ELR (cell line): Measurements from ENCODE around the gene UBE2H.
"Not testable (repeated sequence)": the region's sequence is repeated elsewhere in the genome, so short reads cannot be mapped to it uniquely, and the experiment has no call there.

Experiments used
- DNase-seq: peaks from one replicate; pipeline ENCODE4 v3.0.0-alpha.2; 2015; ENCODE audit warnings: low read depth

The UBE2H gene

GRCh38 chr7:129843978-129844840, 108.6 kb downstream of the UBE2H start:
- DNase-seq = peak; percentile 43

DNA sequence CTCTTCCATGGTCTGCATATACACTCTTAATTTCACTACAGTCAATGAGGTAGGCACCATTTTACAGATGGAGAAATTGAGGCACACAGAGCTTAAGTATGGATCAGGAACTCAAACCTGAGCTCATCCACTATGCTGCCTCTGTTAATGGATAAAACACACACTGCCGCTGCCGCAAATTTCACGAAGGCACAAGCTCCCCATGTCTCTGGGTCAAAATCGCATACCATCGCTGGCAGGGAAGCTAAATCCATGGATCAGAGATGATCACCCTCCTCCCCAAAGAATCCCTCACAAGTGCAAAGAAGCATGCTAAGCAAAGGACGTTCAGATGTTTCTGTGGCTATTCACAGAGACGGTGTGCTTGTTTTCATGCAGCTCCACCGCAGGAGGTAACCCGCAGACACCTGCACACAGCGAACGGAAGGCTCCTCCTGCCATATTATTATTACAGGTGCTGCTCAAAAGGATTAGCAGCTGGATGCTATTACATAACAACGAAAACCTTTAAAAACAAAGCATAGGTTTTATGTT, 109.3 kb downstream of the UBE2H start:
- no peak for DNase-seq

DNA sequence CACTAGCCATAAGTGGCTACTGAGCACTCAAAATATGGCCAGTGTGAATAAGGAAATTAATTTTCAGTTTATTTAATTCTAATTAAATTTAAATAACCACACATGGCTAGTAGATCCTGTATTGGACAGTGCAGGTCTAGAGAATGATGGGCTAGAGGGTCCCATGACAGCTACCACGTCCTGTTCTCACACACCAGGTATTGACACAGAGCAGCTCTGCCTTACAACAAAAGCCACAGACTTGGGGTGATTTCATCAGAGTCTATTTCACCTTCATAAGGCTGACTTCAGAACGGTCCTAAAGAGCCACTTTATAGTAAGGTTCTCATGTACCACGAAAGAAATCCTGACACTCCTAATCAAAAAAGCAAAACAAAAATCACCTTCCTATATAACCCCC, 111.3 kb downstream of the UBE2H start:
- no peak for DNase-seq

GRCh38 chr7:129840757-129841156, 112.0 kb downstream of the UBE2H start:
- no peak for DNase-seq

DNA sequence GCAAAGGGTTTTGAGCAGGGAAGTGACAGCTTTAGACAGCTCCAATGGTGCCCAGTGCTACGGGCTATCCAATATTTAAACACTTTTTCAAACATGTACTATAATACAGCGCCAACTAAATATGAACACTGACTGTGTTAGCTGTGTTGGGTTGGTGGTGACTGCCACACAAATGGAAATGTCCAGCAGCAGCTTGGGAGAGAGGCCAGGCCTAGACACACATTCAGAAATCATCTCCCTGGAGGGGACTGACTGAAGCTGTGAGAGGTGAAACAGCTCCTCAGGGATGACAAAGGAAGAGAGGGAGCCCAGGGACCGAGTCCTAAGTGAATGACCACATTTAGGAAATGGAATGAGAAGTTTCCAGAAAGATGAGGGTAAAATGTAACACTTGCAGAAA, 115.8 kb downstream of the UBE2H start:
- no peak for DNase-seq

DNA sequence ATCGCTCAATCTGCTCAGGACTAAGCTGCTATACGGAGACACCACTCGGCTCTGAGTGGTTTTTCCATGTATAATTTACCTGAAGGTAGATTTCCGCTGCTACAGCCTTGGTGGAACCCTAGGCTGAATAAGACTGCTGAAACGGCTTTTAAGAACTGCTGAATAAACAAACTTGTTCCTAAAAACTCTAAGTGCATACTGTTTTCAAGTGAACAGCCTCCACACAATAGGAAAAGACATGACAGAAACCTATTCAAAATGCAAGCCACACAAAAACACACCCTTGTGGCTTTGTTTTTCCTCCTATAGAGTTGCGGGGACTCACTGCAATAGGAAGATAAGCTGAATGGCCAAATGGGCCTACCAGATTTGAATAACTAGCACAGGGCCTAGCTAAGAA, 117.2 kb downstream of the UBE2H start:
- no peak for DNase-seq

DNA sequence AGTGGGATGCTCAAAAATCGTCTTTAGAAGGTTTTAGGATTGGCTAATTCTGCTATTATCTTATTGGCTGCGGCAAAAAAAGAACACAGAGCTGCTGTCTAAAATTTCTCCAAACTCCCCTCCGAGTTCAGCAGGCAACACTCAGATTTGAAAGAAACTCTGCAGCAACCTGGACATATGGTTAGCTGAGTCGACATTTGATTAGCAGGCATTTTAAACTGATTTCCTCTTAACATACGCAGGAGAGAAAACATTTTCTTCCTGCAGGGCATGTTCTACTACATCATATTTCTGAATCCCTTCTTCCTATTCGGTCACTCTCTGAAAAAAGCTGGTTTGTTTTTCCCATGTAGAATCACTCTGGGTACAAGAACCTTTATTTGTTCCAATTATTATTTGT, 119.4 kb downstream of the UBE2H start:
- DNase-seq = not testable (repeated sequence)

- DNase-seq = no peak
Measured at GRCh38 chr7:129832701-129833227, 120.0 kb downstream of the UBE2H start.

- no peak for DNase-seq
Measured at GRCh38 chr7:129832282-129832681, 120.5 kb downstream of the UBE2H start.

DNA sequence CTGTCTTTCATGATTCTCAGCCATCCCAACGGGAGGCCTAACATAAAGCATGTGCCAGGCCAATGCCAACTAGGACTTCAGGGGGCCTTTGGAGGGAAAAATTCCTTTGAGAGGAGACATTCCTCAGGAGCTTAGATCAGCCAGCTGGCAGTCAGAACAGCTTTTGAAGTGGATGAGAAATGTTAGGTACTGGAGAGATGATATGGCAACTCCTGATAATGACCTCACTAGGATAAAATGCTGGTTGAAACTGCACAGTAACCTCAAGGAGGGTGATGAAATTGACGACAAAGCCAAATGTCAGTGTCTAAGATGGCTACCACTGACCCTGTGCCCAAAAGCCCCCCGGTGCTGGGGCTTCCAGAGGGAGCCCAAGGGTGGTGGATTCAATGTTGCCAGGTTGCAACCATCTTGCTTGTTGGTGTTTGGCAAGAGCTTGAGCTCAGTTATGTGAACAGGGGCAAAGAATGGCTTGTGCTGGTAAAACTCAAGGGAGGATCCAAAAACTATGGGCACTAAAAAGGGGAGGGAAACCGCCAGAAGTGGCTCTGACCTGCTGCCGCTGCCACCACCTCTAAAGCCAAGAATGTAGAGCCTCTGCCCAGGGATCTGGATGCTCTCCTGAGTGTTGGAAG, 121.2 kb downstream of the UBE2H start:
- peak; percentile 96 for DNase-seq

- no peak for DNase-seq
Measured at GRCh38 chr7:129830949-129831348, 121.8 kb downstream of the UBE2H start.

DNA sequence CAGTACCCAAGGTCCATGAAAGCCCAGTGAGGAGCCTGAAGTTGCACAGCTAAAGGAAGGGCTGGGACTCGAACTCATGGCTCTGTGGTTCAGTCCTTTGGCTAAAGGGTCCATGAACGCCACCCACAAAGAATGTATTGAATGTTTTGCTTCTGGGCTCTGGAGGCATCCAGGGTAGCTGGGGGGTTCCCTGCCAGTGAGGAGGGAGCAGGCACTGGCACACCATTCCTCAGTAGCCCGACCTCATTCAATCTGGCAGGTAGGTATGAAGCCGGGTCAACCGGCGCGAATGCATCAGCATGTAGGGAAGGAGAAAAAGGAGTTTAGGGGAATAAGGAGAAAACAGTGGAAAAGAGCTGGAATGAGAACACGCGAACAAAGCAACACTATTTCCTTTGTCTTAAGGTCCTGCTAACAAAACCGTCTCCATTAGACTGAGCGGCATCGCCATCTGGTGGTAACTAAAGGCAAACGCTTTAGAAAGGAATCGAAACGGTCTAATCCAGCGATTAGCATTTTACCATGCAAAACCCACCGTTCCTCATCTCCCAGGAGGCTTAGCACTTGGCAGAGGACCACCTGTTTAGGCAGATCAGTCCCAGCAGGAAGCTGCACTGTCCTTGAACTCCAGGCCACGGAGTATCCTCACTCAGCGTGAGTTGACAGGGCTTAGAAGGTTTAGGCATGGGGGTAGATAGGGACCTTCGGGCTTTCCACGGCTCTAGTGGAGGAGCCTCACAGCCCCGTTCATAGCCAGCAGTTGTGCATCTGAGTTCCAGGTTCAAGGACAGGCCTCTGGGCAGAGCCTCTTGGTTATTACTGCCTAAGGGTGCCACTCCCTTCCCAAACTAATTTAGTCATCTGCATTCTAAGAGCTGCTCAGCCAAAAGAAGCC, 122.8 kb downstream of the UBE2H start:
- peak; percentile 83 for DNase-seq

DNA sequence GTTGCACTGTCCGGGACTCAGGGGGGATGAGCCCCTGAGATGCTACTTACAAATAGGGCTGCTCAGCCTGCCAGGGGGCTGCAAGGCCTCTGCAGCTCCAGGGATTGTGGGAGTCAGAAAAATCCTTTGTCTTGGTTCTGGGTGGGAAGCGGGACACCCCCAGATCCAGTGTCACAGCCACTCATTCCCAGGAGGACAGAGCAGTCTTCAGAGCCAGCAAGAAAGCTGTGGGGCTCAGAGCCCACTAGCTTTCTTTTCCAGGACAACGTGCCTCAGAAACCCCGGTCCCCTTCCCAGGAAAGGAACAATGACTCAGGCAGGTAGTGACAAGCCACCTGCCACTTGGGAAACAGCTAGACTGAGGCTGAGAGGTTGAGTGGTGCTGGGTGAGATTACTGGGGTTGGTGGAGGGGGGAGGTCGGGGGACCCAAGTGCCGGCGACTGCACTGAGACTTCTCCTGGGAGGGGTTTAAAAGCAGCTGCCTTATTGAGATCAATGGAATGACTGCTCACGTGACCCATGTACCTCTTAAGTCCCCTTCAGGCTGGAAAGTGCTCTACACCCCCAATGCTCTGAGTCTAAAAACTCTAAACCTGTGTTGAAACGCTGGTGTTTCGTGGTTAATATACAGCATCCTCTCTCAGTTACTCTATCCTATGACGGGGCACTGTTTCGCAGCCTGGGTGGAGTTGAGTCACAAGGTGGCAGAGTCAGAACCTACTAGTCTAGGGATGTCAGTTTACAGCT, 123.6 kb downstream of the UBE2H start:
- DNase-seq = peak; percentile 40

DNA sequence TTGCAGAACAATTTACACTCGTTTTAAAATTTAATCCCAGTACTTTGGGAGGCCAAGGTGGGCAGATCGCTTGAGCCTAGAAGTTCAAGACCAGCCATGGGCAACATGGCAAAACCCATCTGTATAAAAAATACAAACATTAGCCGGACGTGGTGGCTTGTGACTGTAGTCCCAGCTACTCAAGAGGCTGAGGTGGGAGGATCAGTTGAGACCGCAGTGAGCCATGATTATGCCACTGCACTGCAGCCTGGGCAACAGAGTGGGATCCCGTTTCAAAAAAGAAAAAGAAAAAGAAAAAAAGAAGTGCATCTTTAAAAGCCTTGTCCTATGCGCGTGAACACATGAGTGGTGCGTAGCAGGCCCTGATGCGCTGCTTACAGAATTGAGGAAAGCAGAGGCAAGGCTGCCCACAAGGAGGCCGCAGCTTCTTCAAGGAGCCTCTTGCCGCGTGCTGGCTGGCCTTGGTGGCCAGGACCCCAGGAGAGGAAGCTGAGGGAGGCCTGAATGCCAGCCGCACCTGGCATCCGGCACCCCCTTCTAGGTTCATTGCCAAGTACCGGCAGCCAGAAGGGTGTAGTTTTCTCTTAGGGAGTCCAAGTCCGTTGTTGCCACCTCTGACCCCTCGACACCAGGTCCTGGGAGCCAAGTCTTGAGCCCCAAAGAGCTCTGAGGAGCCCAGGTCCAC, 124.5 kb downstream of the UBE2H start:
- DNase-seq = no peak

DNA sequence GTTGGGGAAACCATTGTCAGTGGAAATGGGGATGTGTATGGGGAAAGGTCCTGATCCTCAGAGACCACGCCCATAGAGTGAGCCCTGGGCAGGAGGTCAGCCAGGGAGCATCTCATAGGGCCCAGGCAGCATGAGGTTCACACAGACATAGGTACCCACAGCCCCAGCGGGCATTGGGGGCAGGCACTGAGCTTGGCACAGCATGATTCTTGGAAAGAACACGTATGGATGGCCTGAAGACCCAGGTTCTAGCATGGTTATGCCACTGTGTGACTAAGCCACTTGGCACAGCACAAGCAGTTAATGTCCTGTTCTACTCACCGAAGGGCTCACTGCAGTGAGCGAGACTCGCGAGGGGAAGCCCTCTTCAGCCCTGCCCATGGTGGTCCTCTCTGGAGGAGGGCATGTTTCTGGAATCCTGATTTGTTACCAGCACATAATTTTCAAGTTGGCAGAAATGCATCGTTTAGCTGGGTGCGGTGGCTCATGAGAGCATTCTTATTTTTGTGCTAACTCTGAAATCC, 125.2 kb downstream of the UBE2H start:
- no peak for DNase-seq

- not testable (repeated sequence) for DNase-seq
Measured at GRCh38 chr7:129826895-129827294, 125.9 kb downstream of the UBE2H start.

- DNase-seq = peak; percentile 76
Measured at GRCh38 chr7:129825209-129825970, 127.4 kb downstream of the UBE2H start.

DNA sequence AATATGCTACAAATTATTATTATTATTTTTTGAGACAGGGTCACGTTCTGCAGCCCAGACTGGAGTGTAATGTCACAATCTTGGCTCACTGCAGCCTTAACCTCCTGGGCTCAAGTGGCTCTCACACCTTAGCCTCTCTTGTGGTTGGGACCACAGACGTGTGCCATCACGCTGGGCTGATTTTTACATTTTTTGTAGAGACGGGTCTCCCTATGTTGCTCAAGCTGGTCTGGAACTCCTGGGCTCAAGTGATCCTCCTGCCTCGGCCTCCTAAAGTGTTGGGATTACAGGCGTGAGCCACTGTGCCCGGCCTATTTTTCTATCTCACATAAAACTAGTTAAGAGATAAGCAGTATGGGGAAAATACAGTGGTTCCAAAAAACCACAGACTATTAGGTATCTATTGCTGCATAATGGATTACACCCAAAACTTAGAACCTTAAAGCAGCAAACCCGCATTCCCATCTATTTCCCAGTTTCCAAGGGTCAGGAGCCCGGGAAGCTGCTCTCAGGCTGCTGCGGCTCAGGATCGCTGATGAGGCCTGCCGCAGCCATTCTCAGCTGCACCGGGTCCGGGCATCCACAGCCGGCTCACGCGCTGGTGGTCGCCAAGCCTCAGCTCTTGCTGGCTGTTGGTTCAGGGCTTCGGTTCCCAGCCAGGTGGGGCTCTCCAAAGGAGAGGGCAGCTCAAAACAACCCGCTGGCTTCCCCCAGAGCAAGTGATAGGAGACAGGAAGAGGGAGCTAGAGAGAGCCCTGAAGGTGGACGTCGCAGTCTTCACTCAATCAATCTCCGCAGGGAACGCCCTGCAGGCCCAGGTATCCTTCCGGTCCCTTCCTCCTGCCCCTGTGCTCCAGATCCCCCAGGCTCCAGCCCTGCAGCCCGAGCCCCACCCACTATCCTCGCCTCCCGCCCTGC, 128.2 kb downstream of the UBE2H start:
- peak; percentile 60 for DNase-seq

DNA sequence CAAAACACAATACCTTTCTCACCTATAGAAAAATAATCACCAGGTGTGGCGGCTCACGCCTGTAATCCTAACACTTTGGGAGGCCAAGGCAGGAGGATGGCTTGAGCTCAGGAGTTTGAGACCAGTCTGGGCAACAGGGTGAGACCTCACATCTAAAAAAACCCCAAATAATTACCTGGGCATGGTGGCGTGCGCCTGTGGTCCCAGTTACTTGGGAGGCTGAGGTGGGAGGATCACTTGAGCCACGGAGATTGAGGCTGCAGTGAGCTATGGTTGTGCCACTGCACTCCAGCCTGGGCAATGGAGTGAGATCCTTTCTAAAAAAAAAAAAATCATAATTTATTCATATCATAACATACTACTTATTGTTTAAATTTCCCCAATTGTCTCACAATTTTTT, 129.6 kb downstream of the UBE2H start:
- not testable (repeated sequence) for DNase-seq
